GM21737 (cell line): ENCODE measurements around the gene RRP7A.
A peak's percentile ranks its signal among the peaks of the same experiment; 100 is the strongest.
"Not testable (repeated sequence)": the region's sequence is repeated elsewhere in the genome, so short reads cannot be mapped to it uniquely, and the experiment has no call there.

Source experiments
- ATAC-seq: cut with Tn5 transposase; IDR thresholded peaks from one replicate; pipeline ENCODE4 v1.9.1; 2021; ENCODE audit warnings: mild to moderate bottlenecking, moderate library complexity; ENCODE audit not compliant: unreplicated experiment

RRP7A gene

GRCh38 chr22:42536634-42537033 lies 17.0 kb upstream of the RRP7A start:
- ATAC-seq = not testable (repeated sequence)

- no peak for ATAC-seq
Observed at GRCh38 chr22:42536166-42536565, 16.6 kb upstream of the RRP7A start.

GRCh38 chr22:42535082-42535731 lies 15.6 kb upstream of the RRP7A start:
- ATAC-seq = not testable (repeated sequence)

- ATAC-seq = no peak
Observed at GRCh38 chr22:42533638-42533977, 14.0 kb upstream of the RRP7A start.

DNA sequence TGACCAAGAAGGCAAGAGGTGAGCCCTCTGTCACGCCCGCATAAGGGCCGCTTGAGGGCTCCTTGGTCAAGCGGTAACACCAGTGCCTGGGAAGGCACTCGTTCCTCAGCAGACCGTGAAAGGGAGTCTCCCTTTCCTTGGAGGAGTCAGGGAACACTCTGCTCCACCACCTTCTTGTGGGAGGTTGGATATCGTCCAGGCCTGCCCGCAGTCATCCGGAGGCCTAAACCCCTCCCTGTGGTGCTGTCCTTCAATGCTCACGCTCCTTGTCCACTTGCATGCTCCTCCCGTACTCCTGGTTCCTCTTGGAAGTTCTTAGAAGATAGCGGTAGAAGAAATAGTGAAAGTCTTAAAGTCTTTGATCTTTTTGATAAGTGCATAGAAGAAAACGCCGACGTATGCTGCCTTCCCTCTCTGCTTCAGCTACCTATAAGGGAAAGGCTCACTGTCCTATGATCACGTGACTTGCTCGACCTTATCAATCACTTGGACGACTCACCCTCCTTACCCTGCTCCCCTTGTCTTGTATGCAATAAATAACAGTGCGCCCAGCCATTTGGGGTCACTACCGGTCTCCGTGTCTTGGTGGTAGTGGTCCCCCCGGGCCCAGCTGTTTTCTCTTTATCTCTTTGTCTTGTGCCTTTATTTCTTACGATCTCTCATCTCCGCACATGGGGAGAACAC lies 11.9 kb upstream of the RRP7A start:
- ATAC-seq = not testable (repeated sequence)

- ATAC-seq = not testable (repeated sequence)
Observed at GRCh38 chr22:42529435-42529834, 9.8 kb upstream of the RRP7A start.

DNA sequence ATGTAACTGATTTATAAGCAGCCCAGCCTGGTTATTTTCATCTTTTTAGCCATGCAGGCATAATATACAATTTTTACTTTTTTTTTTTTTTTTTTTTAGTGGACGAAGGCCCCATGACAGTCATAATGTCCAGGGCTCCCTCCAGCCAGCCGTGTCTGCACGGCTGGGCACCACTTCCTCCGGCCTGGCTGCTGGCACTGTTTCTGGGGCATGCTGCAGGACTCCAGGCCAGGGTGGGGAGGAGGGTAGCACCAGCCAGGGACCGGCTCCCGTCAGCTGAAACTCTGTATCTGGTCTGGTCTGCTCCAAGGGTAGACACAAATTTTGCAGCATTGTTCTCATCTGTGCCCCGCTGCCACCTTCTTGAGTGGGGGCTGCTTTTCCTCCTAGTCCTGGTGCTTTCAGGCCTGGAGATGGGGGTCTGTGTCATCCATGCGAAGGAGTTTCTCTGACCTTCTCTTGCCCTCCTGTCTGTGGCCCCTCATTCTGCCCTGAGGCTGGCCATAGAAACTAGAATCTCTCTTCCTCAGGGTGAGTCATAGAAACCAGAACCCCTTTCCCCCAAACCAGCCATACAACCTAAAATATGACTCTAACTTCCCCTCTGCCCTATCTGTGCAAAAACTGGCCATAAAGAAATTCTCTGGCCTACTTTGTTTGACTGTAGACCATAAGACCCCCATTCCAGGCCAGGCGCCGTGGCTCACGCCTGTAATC lies 9.2 kb upstream of the RRP7A start:
- ATAC-seq = no peak

- ATAC-seq = no peak
Observed at GRCh38 chr22:42522546-42522945, 3.0 kb upstream of the RRP7A start.

GRCh38 chr22:42521228-42521546 lies 1.6 kb upstream of the RRP7A start:
- ATAC-seq = no peak

- peak; percentile 1 for ATAC-seq
Observed at GRCh38 chr22:42518638-42519524, 715 bp downstream of the RRP7A start.

- not testable (repeated sequence) for ATAC-seq
Observed at GRCh38 chr22:42517103-42517502, 2.5 kb downstream of the RRP7A start.

GRCh38 chr22:42515896-42516295 lies 3.7 kb downstream of the RRP7A start:
- no peak for ATAC-seq

DNA sequence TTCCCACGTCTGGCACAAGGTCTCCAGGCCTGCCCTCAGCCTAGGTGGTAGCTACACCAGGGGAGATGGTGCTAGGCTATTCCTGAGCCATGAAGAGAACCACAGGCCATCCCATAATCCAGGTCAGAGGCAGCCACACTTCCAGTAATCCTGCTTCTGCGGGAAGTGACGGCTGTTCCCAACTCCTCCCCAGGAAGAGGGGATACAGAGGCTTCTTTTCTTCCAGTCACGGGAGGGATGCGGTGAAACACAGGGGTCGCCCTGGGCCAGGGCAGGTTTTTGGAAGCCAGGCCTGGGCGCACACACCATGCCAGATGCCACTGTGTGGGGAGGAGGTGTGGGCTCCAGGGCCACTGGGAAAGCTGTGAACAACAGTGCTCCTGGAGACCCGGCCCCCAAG lies 4.3 kb downstream of the RRP7A start:
- ATAC-seq = not testable (repeated sequence)

DNA sequence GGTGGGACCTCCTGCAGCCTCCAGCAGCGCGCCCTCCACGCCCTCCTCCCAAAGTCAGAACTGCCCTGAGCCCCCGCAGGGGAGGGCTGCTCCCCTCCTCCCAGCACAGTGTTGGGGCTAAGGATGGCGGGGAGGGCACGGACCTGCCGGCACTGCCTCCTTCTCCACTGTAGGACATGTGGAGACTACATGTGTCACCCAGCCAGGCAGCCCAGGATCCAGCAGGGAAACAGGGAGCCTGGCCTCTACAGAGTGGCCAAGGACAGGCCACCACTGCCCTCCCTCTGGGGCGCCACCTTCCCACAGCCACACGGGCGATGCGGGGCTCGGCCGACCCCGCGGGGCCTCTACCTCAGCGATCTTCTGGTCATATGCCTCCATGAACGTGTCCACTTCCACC lies 5.3 kb downstream of the RRP7A start:
- not testable (repeated sequence) for ATAC-seq

- not testable (repeated sequence) for ATAC-seq
Observed at GRCh38 chr22:42512273-42512990, 7.2 kb downstream of the RRP7A start.

- no peak for ATAC-seq
Observed at GRCh38 chr22:42511401-42511891, 8.2 kb downstream of the RRP7A start.

DNA sequence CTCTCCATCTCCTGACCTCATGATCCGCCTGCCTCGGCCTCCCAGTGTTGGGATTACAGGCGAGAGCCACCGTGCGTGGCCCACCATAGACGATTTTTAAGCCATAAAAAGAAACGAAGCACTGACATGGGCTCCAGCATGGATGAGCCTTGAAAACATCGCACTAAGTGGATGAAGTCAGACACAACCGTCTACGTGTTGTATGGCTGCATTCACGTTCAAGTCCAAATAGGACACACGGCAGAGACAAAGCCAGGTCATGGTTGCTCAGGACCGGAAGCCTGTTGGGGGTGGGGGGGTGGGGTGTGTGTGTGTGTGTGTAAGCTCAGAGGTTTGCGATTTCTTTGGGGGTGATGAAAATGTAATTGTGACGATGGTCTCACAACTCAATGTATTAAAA lies 10.0 kb downstream of the RRP7A start:
- ATAC-seq = no peak

DNA sequence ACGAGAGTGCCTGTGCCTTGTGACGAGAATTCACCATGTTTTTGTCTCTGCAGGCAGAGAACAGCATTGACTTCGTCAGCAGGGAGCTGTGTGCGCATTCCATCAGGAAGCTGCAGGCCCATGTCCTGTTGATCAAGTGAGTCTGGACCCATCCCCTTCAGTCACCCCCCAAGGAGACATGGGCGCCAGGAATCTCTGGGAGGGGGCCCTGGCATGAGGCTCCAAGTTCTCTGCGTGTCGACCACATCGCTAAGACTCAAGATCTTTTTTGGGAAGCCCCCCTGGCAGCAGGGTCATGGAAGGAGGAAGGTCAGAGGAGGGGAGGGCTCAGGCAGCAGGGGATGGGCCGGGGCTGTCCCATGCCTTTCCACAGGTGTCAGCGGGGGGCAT lies 10.6 kb downstream of the RRP7A start:
- ATAC-seq = not testable (repeated sequence)

DNA sequence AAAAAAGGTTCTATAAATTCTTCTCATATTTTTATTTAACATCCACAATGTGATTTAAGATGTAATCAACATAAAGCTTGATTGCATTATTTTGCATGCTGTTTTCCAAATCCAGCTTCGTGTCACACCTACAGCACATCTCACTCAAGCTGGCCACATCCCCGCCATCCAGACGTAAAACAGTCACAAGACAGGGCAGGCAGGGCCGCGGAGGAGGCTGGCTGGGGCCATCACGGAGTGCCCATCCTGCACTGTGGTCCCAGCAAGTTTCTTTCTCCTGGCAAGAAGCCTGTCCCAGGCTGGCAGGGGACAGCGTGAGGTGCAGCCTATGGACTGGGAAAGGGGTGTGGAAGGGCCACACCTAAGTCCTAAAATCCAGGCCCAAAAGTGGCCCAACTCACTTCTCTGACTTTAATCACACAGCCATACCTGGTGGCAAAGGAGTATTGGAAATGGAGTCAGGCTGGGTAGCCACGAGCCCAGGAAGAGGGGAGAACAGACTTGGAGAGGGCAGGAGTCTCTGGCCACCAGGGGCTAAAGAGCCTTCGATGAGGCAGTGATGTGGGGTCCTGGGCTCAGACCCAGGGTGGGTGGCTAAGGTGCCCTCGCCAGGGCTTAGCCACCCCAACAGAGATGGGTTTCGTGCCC lies 11.1 kb downstream of the RRP7A start:
- ATAC-seq = not testable (repeated sequence)

DNA sequence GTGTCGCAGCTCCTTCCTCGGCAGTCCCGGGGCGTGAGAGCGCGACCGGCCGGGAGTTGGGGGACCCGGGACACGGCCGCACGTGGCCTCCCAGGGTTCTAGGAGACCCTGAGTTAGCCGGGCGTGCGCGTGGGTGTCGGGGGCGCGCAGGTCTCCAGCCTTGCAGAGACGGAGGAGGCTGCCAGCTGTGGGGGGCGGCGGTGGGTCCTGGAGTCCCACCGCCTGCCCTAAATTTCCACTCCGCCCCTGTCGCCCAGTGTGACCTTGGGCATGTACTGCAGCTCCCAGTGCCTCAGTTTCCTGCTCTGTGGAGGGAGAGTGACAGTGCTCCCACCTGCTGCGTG lies 18.8 kb downstream of the RRP7A start:
- no peak for ATAC-seq
